CD4-positive, alpha-beta T cell treated with Interleukin-10 for 1 hour (primary cell): ENCODE measurements around the gene RNF113B.

Experiments used
- DNase-seq: peaks from one replicate; pipeline ENCODE4 v3.0.0-alpha.2; 2020

RNF113B gene

DNA sequence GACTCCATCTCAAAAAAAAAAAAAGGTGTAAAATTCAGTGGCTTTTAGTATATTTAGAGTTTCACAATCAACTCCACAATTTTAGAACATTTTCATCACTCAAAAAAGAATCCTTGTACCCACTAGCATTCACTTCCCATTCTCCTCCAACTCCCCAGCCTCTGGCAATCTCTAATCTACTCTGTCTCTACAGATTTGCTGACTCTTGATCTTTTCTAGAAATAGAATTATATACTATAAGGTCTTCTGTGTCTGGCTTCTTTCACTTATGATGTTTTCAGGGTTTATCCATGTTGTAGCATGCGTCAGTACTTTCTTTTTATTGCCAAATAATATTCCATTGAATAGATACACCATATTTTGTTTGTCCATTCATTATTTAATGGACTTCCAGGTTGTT, 42.2 kb downstream of the RNF113B start:
- DNase-seq, result no peak

- DNase-seq, result no peak
These were observed 43.1 kb downstream of the RNF113B start for GRCh38 chr13:98133946-98134345.

DNA sequence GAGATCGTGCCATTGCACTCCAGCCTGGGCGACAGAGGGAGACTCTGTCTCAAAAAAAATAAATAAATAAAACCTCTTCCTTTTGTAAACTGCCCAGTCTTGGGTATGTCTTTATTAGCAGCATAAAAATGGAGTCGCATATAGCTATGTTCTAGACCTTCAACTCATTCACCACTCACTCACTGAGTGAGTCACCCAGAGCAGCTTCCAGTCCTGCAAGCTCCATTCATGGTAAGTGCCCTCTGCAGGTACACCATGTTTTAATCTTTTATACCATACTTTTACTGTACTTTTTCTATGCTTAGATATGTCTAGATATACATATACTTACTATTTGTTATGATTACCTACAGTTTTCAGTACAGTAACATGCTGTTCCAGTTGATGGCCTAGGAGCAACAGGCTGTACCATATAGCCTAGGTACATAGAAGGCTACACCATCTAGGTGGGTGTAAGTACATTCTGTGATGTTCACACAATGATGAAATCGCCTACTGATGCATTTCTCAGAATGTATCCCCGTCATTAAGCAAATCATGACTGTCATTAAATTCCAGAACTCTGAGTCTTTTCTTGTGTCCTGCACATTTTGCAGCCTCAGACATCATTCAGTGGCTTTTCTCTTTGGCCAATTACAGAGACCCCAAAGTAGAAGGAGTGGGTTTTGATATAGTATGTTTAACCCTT, 47.9 kb downstream of the RNF113B start:
- no peak for DNase-seq
